Measurements from ENCODE around the gene PSMC3IP.

- TF ChIP-seq CTCF (IDR thresholded peaks at IDR 0.05): no peak
- TF ChIP-seq POLR2A (IDR thresholded peaks at IDR 0.05): no peak
Measured at GRCh38 chr17:42590886-42591285, 13.4 kb upstream of the PSMC3IP start.
